ENCODE measurements around the gene ZSWIM8.

- TF ChIP-seq CTCF (IDR thresholded peaks at IDR 0.05) = no peak
- no peak for TF ChIP-seq POLR2AphosphoS5 (IDR thresholded peaks at IDR 0.05; ENCODE audit: insufficient read depth in 1 of 2, low read depth in 1 of 2)
- no peak for TF ChIP-seq POLR2A (IDR thresholded peaks at IDR 0.05)
Observed at GRCh38 chr10:73816917-73817729, 31.7 kb downstream of the ZSWIM8 start.
